ENCODE data around the gene ASTN2.

The ASTN2 gene

DNA sequence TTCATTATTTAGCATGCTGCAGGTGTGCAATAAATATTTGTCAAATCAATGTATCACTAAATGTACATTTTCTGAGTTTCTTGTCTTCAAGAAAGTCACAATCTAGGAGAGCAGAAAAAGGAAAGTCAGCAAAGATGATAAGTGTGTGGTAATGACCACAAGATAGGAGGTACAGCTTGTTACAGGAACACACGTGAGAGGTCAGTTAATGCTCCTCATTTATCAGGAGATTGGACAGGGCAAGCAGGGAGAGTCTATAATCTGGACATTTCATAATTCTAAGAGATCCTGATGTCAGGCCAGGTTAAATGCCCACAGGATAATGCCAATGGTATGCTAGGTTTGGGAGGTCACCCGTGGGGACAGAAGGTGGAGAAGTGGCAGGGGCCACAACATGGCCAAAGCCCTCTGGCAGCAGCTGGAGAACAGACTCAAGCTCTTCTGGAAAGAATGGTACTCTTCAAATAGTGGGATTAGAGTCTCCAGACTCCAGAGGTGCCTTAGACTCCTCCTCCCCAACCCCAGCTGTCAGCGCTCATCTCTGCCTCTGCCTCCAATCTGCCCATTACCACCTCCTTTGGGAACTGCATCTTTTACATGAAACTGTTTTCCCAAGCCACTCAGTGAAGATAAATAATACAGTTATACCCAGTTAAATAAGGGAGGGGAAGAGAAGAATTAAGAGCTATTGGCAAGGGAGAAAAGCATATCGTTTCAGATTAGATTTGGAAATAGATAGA, 114.3 kb downstream of the ASTN2 start:
- Mint-ChIP-seq H3K27ac (no peak overlapping the region), H3K27me3 (no peaks in the 10 kb centered on the region), H3K4me3 (no peak overlapping the region), H3K36me3 (ENCODE audit: insufficient read depth) (no peaks in the 10 kb centered on the region), H3K9me3 (peaks cover 3 to 31% of the 10 kb centered on the region in 2 donors), H3K4me1 (ENCODE audit: low read depth in 2 of 2) (no peaks in the 10 kb centered on the region)
- no peak for DNase-seq
- no peak for ATAC-seq (replicated peaks)

DNA sequence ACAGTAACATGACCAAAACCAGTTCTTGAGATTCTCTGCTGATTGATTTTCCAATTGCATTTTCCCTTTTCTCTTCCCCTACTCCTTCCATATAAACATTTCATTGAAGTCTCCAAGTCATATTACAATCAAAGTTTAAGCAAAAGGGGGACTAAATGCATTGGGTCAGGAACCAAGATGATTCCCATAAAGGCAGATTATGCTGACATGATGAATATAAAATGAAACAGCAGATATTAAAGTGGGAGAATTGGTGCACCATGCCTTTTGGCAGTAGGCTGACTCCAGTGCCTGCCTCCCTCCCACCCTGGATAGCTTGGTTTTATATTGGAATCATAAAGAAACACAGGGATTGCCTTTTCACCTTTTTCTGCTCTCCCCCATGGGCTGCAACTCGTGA, 118.4 kb downstream of the ASTN2 start:
- Mint-ChIP-seq H3K4me1 (ENCODE audit: low read depth in 2 of 2) (no peaks in the 10 kb centered on the region), H3K27ac (no peak overlapping the region), H3K27me3 (no peaks in the 10 kb centered on the region), H3K36me3 (ENCODE audit: insufficient read depth) (no peaks in the 10 kb centered on the region), H3K4me3 (no peak overlapping the region), H3K9me3 (peaks cover 3 to 30% of the 10 kb centered on the region in 2 donors)
- no peak for ATAC-seq (replicated peaks)
- no peak for DNase-seq

DNA sequence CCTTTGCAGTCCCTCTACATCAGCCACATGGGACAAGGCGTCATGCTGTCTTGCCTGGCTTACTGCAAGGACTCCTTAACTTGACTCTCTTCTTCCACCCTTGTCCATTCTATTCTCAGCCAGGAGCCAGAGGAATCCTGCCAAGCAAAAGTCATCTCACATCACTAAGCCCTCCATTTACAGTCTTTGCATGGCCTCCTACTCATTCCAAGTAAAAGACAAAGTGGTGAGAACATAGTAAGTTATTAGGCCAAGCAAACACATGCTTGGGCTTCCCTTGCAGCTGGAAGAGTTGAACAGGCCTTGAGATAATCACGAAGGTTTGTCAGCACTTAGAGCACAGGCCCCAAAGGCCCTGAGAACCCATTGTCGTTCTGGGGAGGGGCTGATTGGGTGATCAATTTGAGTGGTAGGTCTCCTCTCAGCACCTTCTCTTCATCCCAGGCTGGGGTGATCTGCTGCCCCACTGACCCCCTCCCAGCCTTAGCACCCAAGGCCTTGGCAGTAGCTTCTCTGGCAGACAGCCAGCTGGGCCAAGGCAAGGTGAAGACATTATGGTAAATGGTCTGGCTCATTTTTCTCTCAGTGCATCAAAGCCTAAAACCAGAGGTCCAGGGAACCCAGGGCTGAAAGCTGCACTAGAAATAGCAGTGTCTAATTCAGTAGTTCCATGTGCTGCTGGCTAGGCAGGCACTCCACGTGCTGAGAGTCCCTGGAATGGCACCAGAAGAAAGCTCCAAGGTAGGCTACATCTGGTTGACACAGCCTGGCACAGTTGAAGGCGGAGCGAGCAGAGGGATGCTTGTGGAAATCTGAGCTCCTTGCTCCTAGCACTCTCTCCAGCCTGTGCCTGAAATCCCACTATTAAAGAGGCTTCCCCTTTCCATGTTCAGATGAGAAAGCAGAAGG, 121.4 kb downstream of the ASTN2 start:
- ATAC-seq (replicated peaks) = no peak

DNA sequence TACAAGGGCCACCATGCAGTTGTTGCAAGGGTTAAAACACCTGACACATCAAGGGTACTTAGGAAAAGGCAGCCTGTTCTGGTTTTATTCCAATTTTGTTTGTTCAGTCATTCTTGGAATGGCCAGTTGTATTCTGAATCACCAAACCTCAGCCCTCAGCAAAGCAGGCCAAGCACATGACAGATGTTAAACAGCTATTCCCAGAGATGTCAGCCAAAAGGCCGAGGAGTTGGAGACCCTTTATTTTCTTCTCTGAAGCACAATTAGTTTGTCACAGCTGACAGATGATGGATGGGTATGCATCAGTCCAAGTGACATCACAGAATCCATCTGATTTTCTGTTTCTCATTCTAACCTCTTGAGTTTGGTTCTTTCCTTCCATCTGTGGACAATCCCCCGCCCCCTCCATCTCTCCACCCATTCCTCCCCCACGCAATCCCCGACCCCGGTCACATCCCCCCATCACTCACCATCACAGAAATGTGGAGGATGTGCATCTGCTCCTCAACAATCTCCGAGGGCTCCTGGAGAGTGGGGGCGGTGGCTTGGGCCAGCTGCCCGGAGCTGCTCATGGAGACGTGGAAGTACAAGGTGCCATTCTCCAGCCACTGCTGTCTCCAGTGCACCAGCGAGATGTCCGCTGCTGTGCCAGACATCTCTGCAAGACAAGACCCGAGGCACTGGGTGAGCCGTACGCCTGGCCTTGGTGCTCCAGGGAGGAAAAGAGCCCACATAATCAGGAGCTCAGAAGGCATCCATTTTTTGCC, 123.8 kb downstream of the ASTN2 start:
- no peaks in the 10 kb centered on the region for H3K27me3 Mint-ChIP-seq
- peaks cover 3 to 19% of the 10 kb centered on the region in 2 donors for H3K9me3 Mint-ChIP-seq
- no peak for DNase-seq
- no peaks in the 10 kb centered on the region for H3K4me1 Mint-ChIP-seq (ENCODE audit: low read depth in 2 of 2)
- no peaks in the 10 kb centered on the region for H3K36me3 Mint-ChIP-seq (ENCODE audit: insufficient read depth)
- no peak overlapping the region for H3K27ac Mint-ChIP-seq
- H3K4me3 Mint-ChIP-seq = no peak overlapping the region
- no peak for ATAC-seq (replicated peaks)

More for the DNA sequence above, 121.4 kb downstream of the ASTN2 start:
- DNase-seq = no peak
- Mint-ChIP-seq H3K4me3 (no peak overlapping the region), H3K36me3 (ENCODE audit: insufficient read depth) (no peaks in the 10 kb centered on the region), H3K4me1 (ENCODE audit: low read depth in 2 of 2) (no peaks in the 10 kb centered on the region), H3K27ac (no peak overlapping the region), H3K27me3 (no peaks in the 10 kb centered on the region), H3K9me3 (peaks cover 3 to 19% of the 10 kb centered on the region in 2 donors)

DNA sequence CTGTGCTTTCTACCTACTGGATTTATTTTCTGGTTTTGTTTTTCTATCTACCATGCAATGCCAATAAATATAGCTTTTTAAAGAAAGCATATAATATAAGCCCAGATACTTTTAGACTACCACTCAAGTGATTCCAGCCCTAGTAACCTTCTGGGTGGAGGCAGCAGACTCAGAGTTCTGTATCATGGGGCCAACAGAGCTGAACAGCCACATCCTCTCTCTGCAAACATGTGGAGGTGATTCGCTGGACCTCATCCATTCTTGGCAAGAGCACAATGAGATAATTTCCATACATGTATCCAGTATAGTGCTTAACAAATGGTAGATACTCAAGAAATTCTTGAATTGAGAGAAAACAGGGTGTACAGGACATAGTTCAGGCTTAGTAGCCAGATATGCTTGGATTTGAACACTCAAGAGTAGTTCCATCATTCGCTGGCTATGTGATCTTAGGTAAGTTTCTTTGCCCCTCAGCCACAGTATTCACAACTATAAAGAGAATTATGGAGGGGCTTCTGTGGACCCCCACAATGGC, 124.5 kb downstream of the ASTN2 start:
- no peak overlapping the region for H3K27ac Mint-ChIP-seq
- DNase-seq (no peak), ATAC-seq (replicated peaks) (no peak)
- H3K4me1 Mint-ChIP-seq (ENCODE audit: low read depth in 2 of 2) = no peaks in the 10 kb centered on the region
- H3K9me3 Mint-ChIP-seq = peaks cover 0 to 14% of the 10 kb centered on the region in 2 donors
- H3K36me3 Mint-ChIP-seq (ENCODE audit: insufficient read depth) = no peaks in the 10 kb centered on the region
- no peaks in the 10 kb centered on the region for H3K27me3 Mint-ChIP-seq
- no peak overlapping the region for H3K4me3 Mint-ChIP-seq

DNA sequence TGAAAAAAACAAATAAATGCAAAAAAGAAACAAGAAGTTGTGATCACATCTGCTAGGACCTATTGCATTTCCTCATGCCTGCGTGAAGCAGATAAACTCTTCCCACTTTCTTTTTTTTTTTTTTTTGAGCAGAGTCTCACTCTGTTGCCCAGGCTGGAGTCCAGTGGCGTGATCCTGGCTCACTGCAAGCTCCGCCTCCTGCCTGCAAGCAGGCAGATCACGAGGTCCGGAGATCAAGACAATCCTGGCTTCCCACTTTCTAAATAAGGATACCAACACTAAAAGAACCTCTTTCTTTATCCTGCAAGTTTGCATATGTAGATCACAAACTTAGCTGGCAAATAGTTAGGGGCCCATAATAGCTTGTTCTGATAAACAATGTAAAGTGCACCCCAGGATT, 128.6 kb downstream of the ASTN2 start:
- Mint-ChIP-seq H3K4me3 (no peak overlapping the region), H3K9me3 (peaks cover 3 to 10% of the 10 kb centered on the region in 2 donors), H3K36me3 (ENCODE audit: insufficient read depth) (no peaks in the 10 kb centered on the region), H3K4me1 (ENCODE audit: low read depth in 2 of 2) (no peaks in the 10 kb centered on the region), H3K27ac (no peak overlapping the region), H3K27me3 (no peaks in the 10 kb centered on the region)
- DNase-seq (no peak), ATAC-seq (replicated peaks) (no peak)

DNA sequence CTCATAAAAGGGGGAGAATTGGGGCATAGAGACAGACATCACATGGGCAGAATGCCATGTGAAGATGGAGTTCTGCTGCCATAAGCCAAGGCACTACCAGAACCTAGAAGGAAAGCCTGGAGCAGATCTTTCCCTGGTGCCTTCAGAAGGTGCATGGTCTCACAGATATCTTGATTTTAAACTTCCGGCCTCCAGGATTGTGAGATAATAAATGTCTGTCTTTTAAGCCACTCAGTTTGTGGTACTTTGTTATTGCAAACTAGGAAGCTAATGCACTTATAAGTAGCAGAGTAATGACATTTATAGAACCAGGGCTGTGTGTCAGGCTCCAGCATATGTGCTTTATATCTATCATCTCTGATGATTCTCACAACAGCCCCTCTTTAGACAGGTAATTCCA, 130.4 kb downstream of the ASTN2 start:
- no peaks in the 10 kb centered on the region for H3K36me3 Mint-ChIP-seq (ENCODE audit: insufficient read depth)
- H3K9me3 Mint-ChIP-seq = peaks cover 3 to 8% of the 10 kb centered on the region in 2 donors
- H3K27me3 Mint-ChIP-seq = no peaks in the 10 kb centered on the region
- DNase-seq = no peak
- no peak overlapping the region for H3K4me3 Mint-ChIP-seq
- H3K4me1 Mint-ChIP-seq (ENCODE audit: low read depth in 2 of 2) = no peaks in the 10 kb centered on the region
- no peak overlapping the region for H3K27ac Mint-ChIP-seq
- ATAC-seq (replicated peaks) = no peak

DNA sequence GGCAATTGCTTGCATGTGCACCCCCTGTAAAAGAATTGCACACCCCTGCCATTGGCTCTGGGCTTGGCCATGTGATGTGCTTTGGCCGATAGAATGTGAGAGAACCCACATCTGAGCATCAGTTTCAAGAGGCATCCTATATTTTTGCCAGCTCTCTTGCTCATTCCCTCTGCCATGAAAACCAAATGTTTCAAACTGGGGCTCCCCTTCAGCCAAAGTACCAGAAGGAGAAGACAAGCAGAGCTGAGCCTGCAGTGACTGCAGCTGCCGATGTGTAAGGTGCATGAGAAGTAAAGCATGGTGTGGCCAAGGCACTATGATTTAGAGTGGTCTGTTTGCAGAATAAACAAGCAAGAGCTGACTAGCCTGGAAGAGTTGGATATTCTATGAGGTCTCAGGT, 132.3 kb downstream of the ASTN2 start:
- H3K4me1 Mint-ChIP-seq (ENCODE audit: low read depth in 2 of 2) = no peaks in the 10 kb centered on the region
- H3K36me3 Mint-ChIP-seq (ENCODE audit: insufficient read depth) = no peaks in the 10 kb centered on the region
- H3K27ac Mint-ChIP-seq = no peak overlapping the region
- H3K9me3 Mint-ChIP-seq = peaks cover 8 to 15% of the 10 kb centered on the region in 2 donors
- no peak for ATAC-seq (replicated peaks)
- H3K27me3 Mint-ChIP-seq = no peaks in the 10 kb centered on the region
- no peak overlapping the region for H3K4me3 Mint-ChIP-seq
- DNase-seq = no peak

DNA sequence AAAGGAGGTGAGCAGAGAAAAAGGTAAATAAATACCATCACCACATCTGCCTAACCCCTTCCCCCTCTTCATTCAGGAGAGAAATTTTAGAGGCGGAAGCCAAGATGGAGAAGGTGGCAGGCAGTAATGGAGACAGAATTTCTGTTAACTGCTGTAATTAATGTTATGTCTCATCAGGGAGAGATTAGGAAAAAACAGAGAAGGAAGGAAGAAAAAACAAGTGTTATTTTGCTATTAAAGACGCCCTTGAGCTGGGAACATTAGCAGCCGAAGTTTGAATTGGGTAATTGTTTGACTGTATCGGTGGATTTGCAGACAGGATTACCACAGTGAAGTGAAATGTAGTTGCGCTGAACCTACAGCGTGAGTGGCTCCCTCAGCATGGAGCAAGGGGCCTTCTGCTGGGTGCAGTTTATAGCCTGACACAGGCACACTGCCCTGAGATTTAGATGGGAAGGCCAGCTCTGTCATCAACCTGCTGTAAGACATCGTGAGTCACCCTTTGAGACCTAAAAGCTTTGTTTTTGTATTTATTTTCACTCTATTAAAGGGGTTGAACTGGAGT, 136.3 kb downstream of the ASTN2 start:
- H3K4me3 Mint-ChIP-seq = no peak overlapping the region
- no peak overlapping the region for H3K27ac Mint-ChIP-seq
- no peaks in the 10 kb centered on the region for H3K4me1 Mint-ChIP-seq (ENCODE audit: low read depth in 2 of 2)
- H3K36me3 Mint-ChIP-seq (ENCODE audit: insufficient read depth) = no peaks in the 10 kb centered on the region
- no peaks in the 10 kb centered on the region for H3K27me3 Mint-ChIP-seq
- ATAC-seq (replicated peaks) (no peak), DNase-seq (no peak)
- H3K9me3 Mint-ChIP-seq = peaks cover 8 to 15% of the 10 kb centered on the region in 2 donors

DNA sequence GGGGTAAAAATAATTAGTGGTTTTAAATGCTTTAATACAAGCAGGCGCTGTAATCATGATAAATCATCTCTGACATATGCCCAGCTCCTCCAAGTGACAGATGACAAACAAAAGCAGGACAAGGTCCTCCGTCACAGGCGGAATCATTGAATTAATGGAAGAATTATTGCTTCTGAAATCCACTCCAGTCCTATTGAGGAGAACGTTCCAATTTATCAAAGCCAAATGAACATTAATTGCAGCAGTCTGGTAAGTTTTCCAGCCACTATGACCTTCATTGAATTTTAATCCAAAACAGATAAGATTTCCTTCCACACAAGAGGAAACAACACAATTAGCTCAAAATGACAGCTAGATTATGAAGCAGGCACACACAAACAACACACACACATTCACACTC, 136.8 kb downstream of the ASTN2 start:
- no peak overlapping the region for H3K4me3 Mint-ChIP-seq
- ATAC-seq (replicated peaks) = no peak

DNA sequence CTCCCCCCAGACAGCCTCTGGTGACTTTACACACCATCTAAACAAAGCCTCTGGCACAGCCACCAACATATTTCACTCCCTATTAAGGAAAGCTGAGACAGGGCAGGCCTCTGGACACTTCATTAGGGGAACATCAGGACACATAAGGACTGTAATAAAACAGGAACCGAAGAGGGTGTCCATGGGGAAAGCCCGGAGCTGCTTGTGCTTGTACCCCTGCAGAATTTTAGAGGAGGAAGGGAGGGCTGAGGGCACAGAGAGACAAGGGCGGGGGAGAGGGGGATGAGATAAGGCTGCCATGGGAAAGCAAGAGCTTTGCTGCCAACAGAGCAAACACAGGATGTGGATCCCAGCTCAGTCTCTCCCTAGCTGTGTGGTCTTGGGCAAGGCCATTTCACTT, 138.4 kb downstream of the ASTN2 start:
- no peaks in the 10 kb centered on the region for H3K4me1 Mint-ChIP-seq (ENCODE audit: low read depth in 2 of 2)
- no peaks in the 10 kb centered on the region for H3K27me3 Mint-ChIP-seq
- no peak for ATAC-seq (replicated peaks)
- H3K27ac Mint-ChIP-seq = no peak overlapping the region
- no peak overlapping the region for H3K4me3 Mint-ChIP-seq
- DNase-seq = no peak
- peaks cover 7 to 10% of the 10 kb centered on the region in 2 donors for H3K9me3 Mint-ChIP-seq
- no peaks in the 10 kb centered on the region for H3K36me3 Mint-ChIP-seq (ENCODE audit: insufficient read depth)

More for the DNA sequence above, 136.8 kb downstream of the ASTN2 start:
- Mint-ChIP-seq H3K27me3 (no peaks in the 10 kb centered on the region), H3K9me3 (peaks cover 8 to 15% of the 10 kb centered on the region in 2 donors), H3K4me1 (ENCODE audit: low read depth in 2 of 2) (no peaks in the 10 kb centered on the region), H3K27ac (no peak overlapping the region), H3K36me3 (ENCODE audit: insufficient read depth) (no peaks in the 10 kb centered on the region)
- no peak for DNase-seq

DNA sequence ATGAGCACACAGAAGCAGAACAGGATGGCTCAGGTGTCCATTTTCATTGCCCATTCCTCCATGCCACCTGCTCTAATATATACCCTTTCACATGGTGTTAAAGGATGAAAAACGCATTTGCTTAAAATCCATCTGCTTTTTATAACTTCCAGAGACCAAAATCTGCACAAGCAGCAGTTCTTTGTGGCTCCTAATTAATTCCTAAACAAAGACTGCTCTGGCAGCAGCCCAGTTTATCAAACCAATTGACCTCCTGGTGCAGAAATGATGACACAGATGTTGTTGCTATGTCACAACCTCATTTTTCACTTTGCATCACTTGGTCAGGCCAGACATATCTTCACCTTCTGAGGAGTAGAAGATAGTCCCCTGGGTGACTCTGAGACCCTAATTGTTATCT, 141.2 kb downstream of the ASTN2 start:
- Mint-ChIP-seq H3K9me3 (peaks cover 6 to 11% of the 10 kb centered on the region in 2 donors), H3K4me3 (no peak overlapping the region), H3K27ac (no peak overlapping the region), H3K36me3 (ENCODE audit: insufficient read depth) (no peaks in the 10 kb centered on the region), H3K4me1 (ENCODE audit: low read depth in 2 of 2) (no peaks in the 10 kb centered on the region), H3K27me3 (no peaks in the 10 kb centered on the region)
- ATAC-seq (replicated peaks) = no peak
- no peak for DNase-seq
